Heart left ventricle (tissue), 13 donors: ENCODE data around the gene LZTFL1.

Experiments used
- POLR2A ChIP-seq, 2 donors: fragments of 450-650 bp; IDR thresholded peaks; one replicate each; pipeline ENCODE4 v1.6.1; 2017; ENCODE audit warnings: antibody characterized with exemption in 2 of 2, mild to moderate bottlenecking in 2 of 2, moderate library complexity in 2 of 2
- TF ChIP-seq, protein P1 (sequence below), 12 donors: fragments of 200-600 bp; sonication (generic) in 4 of 12; IDR thresholded peaks; one replicate each; pipeline versions ENCODE4 v1.5.0 to v1.8.0; 2018 to 2022; ENCODE audit warnings: antibody characterized with exemption in 12 of 12, mild to moderate bottlenecking in 5 of 12
- donor health status: ischemic (EF 13 %, LVEDD 7.1; RV severe dilation, severe dysfunction).
- donor health status: DM: no; HTN: yes; CAD: no.
- donor health status: DM: no; HTN: no; CAD: no.
- donor health status: ischemic (EF 25% LVEDD 6.9; RV normal size, moderate dysfunction).
- donor health status: ischemic (EF 25% LVEDD 5.7; RV mildly dilated, moderate dysfunction).
- donor health status: ischemic (EF 35%, LVEDD 5.7; RV mildly dilated, moderate dysfunction).
- donor health status: nonischemic (EF 11% LVEDD 7.7; RV severe dilation, severe dysfunction).
- donor health status: DM: yes; HTN: yes; CAD: no.
- donor health status: PGD.
- donor health status: ischemic (EF 29% LVEDD 5.4; RV normal size, mild dysfunction).
- donor health status: nonischemic (EF 23%, LVEDD 6.1; RV moderate dilation, normal function).

DNA sequence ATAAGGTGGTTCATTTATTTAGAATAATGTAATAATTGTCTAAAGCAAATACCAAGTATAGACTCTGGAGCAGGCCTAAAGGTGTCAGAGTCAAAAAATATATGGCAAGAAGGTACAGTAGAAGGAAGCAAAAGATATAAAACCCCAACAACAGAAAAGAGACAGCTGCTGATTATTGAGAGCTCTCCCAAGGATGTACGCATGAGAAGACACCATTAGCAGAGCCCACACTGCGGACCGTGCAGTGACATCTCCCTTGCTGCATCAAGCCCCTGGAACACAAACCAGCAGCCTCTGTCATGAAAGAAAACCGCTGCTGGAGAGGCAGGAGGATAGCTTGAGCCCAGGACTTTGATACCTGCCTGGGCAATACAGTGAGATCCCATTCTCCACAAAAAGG is 27.6 kb downstream of the LZTFL1 start:
- no peak for TF ChIP-seq POLR2A (IDR thresholded peaks at IDR 0.05)
- TF ChIP-seq, protein P1, sequence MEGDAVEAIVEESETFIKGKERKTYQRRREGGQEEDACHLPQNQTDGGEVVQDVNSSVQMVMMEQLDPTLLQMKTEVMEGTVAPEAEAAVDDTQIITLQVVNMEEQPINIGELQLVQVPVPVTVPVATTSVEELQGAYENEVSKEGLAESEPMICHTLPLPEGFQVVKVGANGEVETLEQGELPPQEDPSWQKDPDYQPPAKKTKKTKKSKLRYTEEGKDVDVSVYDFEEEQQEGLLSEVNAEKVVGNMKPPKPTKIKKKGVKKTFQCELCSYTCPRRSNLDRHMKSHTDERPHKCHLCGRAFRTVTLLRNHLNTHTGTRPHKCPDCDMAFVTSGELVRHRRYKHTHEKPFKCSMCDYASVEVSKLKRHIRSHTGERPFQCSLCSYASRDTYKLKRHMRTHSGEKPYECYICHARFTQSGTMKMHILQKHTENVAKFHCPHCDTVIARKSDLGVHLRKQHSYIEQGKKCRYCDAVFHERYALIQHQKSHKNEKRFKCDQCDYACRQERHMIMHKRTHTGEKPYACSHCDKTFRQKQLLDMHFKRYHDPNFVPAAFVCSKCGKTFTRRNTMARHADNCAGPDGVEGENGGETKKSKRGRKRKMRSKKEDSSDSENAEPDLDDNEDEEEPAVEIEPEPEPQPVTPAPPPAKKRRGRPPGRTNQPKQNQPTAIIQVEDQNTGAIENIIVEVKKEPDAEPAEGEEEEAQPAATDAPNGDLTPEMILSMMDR (IDR thresholded peaks at IDR 0.05) = no peak
